NCI-H187 (cell line): ENCODE measurements around the gene SPATA31A5.
"Not testable (repeated sequence)": the region's sequence is repeated elsewhere in the genome, so short reads cannot be mapped to it uniquely, and the experiment has no call there.

ENCODE experiments used
- DNase-seq, 2 experiments: peaks; one replicate each; lab custom pipeline; 2025; lab: John Stamatoyannopoulos, UW

The SPATA31A5 gene

DNA sequence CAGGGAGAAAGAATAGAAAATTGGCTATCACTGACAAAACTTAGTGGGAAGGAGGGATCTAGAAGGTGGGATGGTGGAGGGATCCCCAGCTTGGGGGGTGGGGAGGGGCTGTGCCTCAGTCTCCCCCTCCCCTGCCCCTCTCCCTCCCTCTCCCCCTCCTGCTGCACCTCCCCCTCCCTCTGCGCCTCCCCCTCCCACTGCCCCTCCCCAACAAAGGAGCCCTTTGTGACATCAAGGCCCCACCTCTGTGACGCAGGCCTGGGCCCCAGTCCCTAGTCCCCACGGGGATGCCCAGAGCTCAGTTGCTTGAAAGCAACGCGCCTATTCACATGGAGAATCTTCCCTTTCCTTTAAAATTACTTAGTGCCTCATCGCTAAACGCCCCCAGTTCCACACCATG is at the start of gene SPATA31A5:
Gene SPATA31A5 (plus strand): TSS at position 301 of the 400 bp plus-strand sequence. CDS start 29 bp downstream, at position 330.
- DNase-seq: not testable (repeated sequence)

DNA sequence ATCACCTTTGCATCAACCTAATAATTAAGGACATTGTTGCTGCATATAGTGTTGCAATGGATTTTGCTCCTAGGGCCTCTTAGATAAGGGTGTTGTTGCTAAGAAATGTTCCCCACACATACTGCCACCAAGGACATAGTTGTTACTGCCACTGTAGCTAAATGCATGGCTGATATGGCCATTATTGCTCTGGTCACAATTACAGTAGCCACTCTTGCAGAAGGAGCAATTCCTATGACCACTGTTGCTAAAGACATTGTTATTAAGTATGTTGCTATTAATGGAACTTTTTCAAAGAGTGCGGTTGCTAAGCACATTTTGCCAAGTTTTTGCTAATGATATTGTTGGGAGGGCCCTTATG is 48.8 kb downstream of the SPATA31A5 start:
- DNase-seq: not testable (repeated sequence)

- not testable (repeated sequence) for DNase-seq
Observed at GRCh38 chr9:60966382-60966781, 52.2 kb downstream of the SPATA31A5 start.
